Glutamatergic neuron (in vitro differentiated cells): ENCODE measurements around the gene NEMF. TPM values are rescaled to one million over a fixed set of nuclear protein-coding genes. Genes with fewer than 3 reads are reported as not detected.
A peak's percentile ranks its signal among the peaks of the same experiment; 100 is the strongest.

Experiments
- DNase-seq: peaks from one replicate; pipeline ENCODE4 v3.0.0; 2022
- H3K27ac Mint-ChIP-seq: one replicate; pipeline ENCODE4 v1.8.0; 2020; ENCODE audit warnings: mild to moderate bottlenecking, mixed read lengths, inconsistent platforms; ENCODE audit not compliant: unreplicated experiment
- H3K27me3 Mint-ChIP-seq: one replicate; pipeline ENCODE4 v1.8.0; 2020; ENCODE audit warnings: mild to moderate bottlenecking, moderate library complexity, mixed read lengths, inconsistent platforms; ENCODE audit not compliant: unreplicated experiment
- H3K36me3 Mint-ChIP-seq: one replicate; pipeline ENCODE4 v1.8.0; 2020; ENCODE audit warnings: mild to moderate bottlenecking, mixed read lengths, inconsistent platforms; ENCODE audit not compliant: unreplicated experiment
- H3K4me1 Mint-ChIP-seq: one replicate; pipeline ENCODE4 v1.8.0; 2020; ENCODE audit warnings: mild to moderate bottlenecking, low read depth, mixed read lengths, inconsistent platforms; ENCODE audit not compliant: unreplicated experiment
- H3K4me3 Mint-ChIP-seq: one replicate; pipeline ENCODE4 v1.8.0; 2020; ENCODE audit warnings: mild to moderate bottlenecking, mixed read lengths, inconsistent platforms; ENCODE audit not compliant: unreplicated experiment
- H3K9me3 Mint-ChIP-seq: one replicate; pipeline ENCODE4 v1.8.0; 2020; ENCODE audit warnings: mild to moderate bottlenecking, moderate library complexity, mixed read lengths, inconsistent platforms; ENCODE audit not compliant: unreplicated experiment
- CTCF ChIP-seq: fragments of 200-600 bp; sonication (generic); IDR thresholded peaks from one replicate; pipeline ENCODE4 v1.5.0; 2021; ENCODE audit not compliant: partially characterized antibody, unreplicated experiment
- long read RNA-seq: library from polyadenylated mRNA; unstranded; transcript quantifications from one replicate; pipeline ENCODE4 v2.0.0, GENCODE V29; 2020; ENCODE audit not compliant: unreplicated experiment
- total RNA-seq: library from RNA; stranded (reverse); fragmentation: NEBNext Ultra II Directional; extraction: Animal tissue kit (Norgen Biotek cat#: 25700); gene quantifications from one replicate; pipeline ENCODE4 v1.2.1, GENCODE V29; 2021; ENCODE audit not compliant: unreplicated experiment

NEMF gene
- 78.8 TPM for total RNA-seq
- long read RNA-seq, partial matches to known transcripts: 41 of 49 reads
- long read RNA-seq, other reads (novel, unspliced or antisense): 6 of 49 reads

GRCh38 chr14:49852301-49853157 lies at the start of gene NEMF:
Gene NEMF (minus strand): TSS chr14:49852788. CDS start chr14:49852753, 35 bp downstream.
- peak within 1 kb of the TSS; percentile 99 for H3K27ac Mint-ChIP-seq
- no peaks in the 10 kb centered on the region for H3K36me3 Mint-ChIP-seq
- peaks cover 3% of the 10 kb centered on the region for H3K4me1 Mint-ChIP-seq
- peak; percentile 80 for TF ChIP-seq CTCF
- peak within 1 kb of the TSS; percentile 96 for H3K4me3 Mint-ChIP-seq
- peaks cover 6% of the 10 kb centered on the region for H3K27me3 Mint-ChIP-seq
- peak; percentile 87 for DNase-seq
- peaks cover 6% of the 10 kb centered on the region for H3K9me3 Mint-ChIP-seq

- Mint-ChIP-seq H3K9me3 (no peaks in the 10 kb centered on the region), H3K27me3 (no peaks in the 10 kb centered on the region), H3K4me1 (peaks cover 10% of the 10 kb centered on the region), H3K36me3 (no peaks in the 10 kb centered on the region), H3K4me3 (no peak overlapping the region), H3K27ac (no peak overlapping the region)
- no peak for DNase-seq
- TF ChIP-seq CTCF: no peak
Measured at GRCh38 chr14:49900973-49901372, 48.4 kb upstream of the NEMF start.

GRCh38 chr14:49898485-49898884 lies 45.9 kb upstream of the NEMF start:
- TF ChIP-seq CTCF: no peak
- H3K27me3 Mint-ChIP-seq: no peaks in the 10 kb centered on the region
- H3K36me3 Mint-ChIP-seq: no peaks in the 10 kb centered on the region
- H3K27ac Mint-ChIP-seq: no peak overlapping the region
- H3K4me3 Mint-ChIP-seq: no peak overlapping the region
- peaks cover 3% of the 10 kb centered on the region for H3K9me3 Mint-ChIP-seq
- DNase-seq: no peak
- peaks cover 20% of the 10 kb centered on the region for H3K4me1 Mint-ChIP-seq

GRCh38 chr14:49897965-49898364 lies 45.4 kb upstream of the NEMF start:
- Mint-ChIP-seq H3K27me3 (no peaks in the 10 kb centered on the region), H3K27ac (no peak overlapping the region), H3K9me3 (peaks cover 3% of the 10 kb centered on the region), H3K4me3 (no peak overlapping the region), H3K36me3 (no peaks in the 10 kb centered on the region), H3K4me1 (peaks cover 20% of the 10 kb centered on the region)
- TF ChIP-seq CTCF: no peak
- no peak for DNase-seq

- no peaks in the 10 kb centered on the region for H3K36me3 Mint-ChIP-seq
- H3K4me3 Mint-ChIP-seq: no peak overlapping the region
- H3K27me3 Mint-ChIP-seq: peaks cover under 1% of the 10 kb centered on the region
- peaks cover 20% of the 10 kb centered on the region for H3K4me1 Mint-ChIP-seq
- no peak for TF ChIP-seq CTCF
- no peak for DNase-seq
- no peak overlapping the region for H3K27ac Mint-ChIP-seq
- peaks cover 3% of the 10 kb centered on the region for H3K9me3 Mint-ChIP-seq
Measured at GRCh38 chr14:49897414-49897813, 44.8 kb upstream of the NEMF start.
